ENCODE measurements around the gene PTPRM.

PTPRM gene

DNA sequence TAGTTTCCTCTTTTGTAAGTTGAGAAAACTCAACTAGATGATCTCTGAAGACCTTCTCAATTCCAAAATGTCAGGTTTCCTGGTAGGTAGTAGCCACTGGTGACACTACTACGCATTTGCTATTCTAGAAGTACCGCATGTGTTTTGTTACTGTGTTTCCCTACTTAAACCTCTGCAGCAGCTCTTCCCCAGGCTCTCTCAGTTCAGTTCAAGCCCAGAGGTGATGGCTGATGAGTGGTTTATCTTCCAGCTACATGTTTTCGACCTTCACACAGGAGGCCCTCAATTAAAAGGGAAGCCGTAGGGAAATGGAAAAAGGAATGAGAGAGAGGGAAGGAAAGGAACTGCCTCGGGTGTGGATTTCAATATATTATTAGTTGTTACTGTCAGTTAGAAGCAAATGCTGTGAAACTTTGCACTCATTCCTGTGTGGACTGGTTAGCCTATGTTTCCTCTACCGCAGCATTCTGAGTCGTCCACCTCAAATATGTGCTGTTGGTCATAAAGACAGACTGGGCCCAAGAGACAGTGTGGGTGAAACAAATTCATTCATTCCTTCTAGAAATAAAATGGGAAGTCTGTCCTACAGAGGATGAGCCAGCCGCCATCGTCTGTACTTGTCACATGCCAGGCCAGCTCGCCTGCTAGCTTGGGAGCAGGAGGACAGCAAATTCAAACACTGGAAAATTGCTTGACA is 586.9 kb downstream of the PTPRM start:
- DNase-seq: no peak

DNA sequence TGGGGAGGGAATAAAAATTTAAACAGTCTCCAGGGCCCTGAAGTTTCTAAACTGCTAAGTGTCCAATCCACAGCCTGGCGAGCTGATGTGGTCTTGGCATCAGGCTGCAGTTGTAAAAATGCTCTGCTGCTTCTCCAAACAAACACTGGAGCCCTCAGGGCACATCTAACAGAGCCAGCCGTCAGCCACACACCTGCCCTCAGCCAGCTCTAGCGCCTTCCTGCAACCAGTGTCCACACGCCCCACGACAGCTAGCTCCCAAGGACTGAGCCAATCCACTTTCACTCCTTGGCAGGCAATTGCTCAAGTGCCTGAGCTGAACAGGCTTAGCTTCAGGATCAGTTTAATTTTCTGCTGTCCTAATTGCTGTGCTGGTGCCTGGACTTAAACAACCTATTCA is 595.7 kb downstream of the PTPRM start:
- peak in 3 of 51 donors; percentile 14 to 23 (median 19) for DNase-seq

DNA sequence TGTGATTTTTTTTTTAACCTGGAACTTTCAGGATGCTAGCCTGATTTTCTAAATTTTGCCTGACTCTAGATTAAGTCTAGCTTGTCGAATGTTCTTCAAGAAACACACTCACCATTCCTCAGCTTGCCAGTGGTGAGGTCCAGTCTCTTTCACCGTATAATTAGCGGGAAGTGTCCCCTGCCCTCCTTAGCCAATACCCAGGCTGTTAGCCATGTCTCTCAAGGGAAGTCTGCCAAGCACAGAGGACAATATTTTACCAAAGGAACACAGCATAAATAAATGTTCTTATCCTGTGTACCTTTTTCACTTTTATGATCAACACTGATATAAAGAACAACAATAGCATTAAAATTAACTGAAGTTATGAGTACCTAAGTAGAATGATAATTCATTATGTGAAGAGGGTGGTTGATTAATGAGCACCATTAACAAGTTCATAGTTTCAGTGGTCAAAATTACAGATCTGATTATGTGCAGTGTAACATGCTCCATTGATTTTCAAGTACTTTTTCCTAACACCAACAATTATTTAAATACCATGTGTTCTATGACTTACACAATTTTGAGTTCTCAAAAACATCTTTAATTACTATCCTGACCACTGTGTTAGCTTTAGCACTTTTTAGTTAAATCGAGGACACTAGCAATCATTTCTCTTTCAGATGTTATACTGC is 596.3 kb downstream of the PTPRM start:
- DNase-seq: peak in 4 of 51 donors; percentile 7 to 42 (median 14)

DNA sequence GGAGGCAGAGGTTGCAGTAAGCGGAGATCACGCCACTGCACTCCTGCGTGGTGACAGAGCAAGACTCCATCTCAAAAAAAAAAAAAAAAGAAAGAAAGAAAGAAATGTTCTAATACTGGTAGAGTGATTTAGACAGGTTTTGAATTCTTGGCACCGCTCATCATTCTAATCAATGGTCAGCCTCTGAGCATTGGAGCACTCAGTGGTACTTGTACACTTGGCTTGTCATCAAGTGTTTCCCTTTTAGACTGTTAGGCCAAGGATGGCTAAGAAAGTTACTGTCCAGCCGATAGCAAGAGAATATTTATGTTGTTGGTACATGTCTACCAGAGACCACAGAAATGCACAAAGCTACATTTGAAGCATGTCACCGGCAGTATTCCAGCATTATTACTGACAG is 598.0 kb downstream of the PTPRM start:
- DNase-seq: no peak

DNA sequence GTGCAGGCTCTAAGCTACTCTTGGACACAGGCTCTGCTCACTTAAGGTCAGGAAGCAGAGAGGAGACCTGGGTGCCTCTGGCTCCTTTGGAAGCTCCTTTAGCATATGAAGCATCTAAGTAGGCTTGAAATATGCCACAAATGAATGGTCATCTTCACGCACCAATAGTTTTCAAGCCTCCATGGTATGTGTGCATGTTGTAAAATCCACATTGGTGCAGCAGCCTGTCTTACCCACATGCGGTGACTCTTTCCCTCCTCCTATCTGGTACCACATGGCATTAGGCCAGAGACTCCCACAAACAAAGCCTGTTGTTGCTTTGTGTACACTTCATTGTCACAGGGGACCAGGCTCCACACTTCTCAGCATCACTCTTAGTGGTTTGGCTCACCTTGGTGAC is 599.9 kb downstream of the PTPRM start:
- DNase-seq: no peak

DNA sequence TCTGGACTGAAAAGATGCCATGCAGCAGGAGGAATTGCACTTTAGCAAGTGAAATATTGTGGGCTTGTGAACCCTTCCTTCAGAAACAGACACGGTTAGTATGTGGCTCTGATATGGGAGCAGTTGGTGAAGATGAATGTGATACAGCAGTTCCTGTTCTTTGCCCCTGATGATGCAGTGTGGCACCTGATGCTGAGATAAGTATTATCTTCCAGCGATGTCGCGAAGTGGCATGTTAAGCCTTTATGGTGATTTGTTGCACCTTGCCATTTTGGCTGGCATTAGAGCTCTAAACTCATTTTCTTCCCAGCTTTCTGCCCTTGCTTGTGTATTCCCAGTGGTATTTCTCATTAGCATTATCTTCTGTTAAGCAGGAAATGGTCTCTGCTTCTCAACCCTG is 600.6 kb downstream of the PTPRM start:
- no peak for DNase-seq

- DNase-seq: no peak
Measured at GRCh38 chr18:8169722-8170121, 602.6 kb downstream of the PTPRM start.

- no peak for DNase-seq
Measured at GRCh38 chr18:8174771-8175170, 607.7 kb downstream of the PTPRM start.

DNA sequence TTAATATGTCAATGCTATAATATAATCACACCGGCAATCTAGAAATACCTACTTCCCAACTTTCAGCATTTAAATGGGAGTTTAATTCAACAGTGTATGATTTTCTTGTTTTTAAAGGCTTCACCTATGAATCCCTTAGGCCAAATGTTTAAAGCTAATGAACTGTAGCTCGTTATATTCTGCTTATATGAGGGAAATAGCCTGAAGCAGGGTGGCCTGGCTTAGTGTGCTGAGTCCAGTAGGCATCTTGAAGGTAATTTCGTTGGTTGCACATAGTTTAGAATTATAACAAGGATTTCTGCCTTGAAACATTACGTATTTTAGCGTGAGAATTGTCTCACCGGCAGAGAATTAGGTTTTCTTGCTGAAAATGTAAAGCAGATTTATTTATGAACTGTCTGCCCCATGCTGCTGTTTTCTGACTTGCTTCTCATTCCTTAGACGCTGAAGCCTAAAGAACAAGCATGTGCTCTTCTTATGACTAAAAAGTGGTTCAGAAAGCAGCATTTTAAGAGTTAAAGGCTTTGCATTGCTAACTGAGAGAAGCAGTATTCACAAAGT is 608.5 kb downstream of the PTPRM start:
- no peak for DNase-seq

DNA sequence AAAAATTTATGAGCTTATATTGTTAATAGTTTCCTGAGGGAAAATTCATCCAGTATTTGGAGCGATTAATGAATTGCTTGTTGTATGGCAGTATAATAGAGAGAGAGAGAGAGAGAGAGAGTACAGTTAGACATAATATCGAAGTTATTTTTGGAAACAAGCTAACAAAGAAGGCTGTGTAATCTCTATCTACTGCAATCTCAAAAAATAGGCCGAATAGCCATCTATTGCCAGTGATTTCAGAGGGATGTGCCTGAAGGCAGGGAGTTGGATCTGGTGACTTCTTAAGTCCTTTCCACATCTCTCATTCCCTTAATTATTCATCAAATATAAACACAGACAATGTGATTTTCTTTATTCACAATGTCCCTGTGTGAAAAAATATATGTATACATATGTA is 609.0 kb downstream of the PTPRM start:
- peak in 1 of 51 donors; percentile 32 for DNase-seq

DNA sequence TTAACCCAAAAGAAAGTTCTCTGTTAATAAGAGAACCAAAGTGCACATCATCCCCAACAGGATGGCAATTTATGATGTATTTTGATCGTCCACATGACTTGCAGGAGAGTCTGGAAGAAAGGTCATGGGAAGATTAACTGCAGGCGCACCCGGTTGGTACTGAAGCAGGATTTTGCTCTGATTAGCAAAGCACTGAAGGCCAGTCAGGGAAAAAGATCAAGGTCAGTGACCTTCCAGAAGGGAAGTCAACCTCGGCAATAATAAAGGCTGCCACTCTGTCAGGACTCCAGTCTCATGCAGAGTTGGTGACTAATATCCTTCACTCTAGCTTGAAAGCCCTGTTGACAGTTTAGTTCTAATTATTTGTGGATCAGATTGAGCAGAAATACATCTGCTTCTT is 609.4 kb downstream of the PTPRM start:
- DNase-seq: no peak

GRCh38 chr18:8177330-8178016 is 610.4 kb downstream of the PTPRM start:
- DNase-seq: peak in 1 of 51 donors; percentile 5

DNA sequence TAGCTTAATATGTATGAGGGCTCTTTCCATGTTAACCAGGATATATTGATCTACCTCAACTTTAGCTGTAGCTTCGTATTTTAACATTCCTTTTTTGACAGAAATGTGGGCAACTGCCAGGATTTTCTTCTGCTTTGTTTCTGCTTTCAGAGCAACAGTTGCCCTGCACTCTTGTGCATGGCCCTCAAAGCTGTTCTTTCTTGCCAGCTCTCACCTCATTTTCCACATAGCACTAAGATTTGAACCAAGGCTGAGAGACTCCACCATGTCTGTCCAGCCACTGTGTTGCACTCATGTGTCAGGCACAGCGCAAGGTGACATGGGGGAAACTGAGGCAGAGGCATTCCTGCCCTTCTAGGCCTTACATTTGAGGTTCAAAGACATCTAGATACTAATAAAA is 619.3 kb downstream of the PTPRM start:
- DNase-seq: no peak

DNA sequence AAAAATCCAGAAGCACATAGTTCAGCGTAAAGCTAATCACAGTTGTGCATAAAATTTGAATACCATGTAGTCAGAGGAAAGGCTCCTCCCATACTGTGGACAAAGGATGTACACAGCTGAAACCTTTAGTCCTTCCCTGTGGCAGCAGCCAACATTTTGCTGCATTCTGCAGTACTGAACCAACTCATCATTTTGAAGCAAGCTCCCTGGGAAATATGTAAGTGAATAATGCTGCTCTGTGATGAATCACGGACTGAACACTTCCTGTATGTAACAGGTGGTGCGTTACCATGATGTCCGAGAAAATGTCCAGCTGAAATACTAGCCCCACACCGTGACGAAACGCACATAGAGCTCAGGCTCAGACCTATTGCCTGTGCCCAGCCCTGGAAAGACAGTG is 621.1 kb downstream of the PTPRM start:
- no peak for DNase-seq

DNA sequence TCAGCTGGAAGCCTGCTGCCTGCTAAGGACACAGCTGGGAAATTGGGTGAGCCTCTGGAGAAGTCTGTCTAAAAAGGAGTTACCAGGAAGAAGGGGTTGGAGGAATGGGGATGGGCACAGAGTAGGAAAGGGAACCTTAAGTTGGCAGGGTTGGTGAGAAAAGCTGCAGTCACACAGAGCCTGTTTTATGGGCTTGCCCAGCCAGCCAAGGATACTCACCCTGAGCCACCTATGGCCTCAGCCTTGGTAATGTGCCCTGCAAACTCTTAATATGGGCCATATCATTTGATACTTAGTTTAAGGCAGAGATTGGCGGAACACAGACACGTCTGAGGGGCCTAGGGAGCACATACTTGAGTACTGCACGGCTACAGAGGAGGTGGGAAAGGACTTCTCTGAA is 623.9 kb downstream of the PTPRM start:
- no peak for DNase-seq

DNA sequence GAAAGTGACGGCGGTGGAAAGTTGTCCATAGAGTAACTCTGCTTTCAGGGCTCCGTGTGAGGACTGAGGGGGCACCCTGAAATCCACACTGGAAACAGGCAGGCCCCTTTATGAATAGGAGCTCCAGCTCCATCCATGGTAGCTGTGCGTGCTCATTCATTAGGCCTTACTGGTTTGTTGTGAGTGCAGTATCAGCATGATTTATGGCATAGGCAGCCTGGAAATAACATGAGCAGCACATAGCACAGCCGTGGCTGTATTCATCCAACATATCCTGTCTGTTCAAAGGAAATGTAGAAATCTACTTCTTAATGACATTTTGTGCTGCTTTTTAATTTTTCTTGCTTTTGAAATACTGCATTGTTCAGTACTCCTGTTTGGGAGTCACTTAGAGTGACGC is 627.3 kb downstream of the PTPRM start:
- DNase-seq: no peak

GRCh38 chr18:8196238-8196637 is 629.1 kb downstream of the PTPRM start:
- no peak for DNase-seq

- DNase-seq: no peak
Measured at GRCh38 chr18:8197499-8197898, 630.4 kb downstream of the PTPRM start.

DNA sequence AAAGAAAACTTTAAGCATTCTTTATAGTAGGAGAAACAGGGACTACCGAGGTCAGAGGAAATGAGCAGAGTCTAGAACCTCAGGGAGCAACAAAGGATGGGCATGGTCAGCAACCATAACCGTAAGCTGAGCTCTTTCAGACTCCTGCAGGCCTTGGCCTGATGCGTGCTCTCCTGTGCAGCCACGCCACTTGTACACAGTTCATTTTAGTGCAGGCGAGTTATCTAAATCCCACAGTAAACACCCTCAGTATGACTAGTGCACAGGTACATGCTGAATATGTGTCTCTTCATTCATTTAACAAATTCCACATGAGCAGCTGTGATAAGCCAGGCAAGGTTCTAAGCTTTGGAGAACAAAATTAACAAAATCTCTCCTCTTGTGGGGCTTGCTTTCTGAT is 640.9 kb downstream of the PTPRM start:
- no peak for DNase-seq

DNA sequence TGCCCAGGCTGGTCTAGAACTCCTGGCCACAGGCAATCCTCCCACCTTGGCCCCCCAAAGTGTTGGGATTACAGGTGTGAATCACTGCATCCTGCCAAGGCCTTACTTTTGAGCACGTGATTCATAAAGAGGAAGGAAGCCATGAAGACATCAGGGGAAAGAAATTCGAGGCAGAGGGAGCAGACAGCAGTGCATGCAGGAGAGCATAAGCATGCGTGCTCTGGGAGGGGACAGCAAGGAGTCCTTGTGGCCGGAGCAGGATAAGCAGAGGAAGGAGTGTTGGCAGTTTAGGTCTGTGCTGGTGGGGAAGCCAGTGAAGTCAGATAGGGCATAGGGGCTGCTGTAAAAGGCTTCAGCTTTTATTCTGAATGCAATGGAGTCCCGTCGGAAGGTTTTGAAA is 641.6 kb downstream of the PTPRM start:
- DNase-seq: no peak

DNA sequence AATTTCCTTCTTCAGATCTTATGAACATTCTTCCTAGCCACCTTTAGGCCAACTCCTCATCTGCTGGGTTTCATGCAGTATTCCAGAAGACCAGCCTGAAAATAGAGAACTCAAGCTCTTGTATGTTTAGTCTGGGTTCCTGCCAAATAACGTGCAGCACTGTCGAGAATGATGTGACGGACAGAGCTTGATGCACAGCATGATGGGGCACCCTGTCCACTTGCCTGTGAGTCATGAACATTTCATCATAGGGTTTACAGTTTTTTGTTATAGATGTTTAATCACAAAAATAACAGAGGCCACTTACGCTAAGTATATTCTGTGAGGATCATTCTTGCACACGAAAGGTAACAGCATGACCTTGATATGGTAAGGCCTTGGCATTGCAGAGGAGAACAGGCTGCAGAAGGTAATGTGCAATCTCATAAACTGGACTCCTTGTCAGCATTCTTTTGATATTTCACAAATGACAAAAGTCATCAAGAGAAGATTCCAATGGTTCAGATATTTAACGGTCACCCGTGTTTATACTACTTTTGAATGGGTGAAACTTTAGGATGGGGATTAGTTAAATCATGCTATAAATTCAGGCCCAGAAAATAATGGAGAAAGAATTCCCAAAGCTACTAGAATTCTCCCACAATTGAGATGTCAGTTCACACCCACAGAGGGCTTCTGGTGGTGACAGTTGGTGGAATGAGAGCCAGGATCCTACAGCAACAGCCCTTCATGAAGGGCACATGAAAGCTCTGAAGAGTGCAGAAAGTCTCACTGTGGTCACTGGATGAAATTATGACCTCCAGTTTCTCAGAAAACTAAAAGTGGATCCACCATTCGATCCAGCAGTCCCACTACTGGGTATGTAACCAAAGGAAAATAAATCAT is 646.0 kb downstream of the PTPRM start:
- no peak for DNase-seq

GRCh38 chr18:8215741-8216140 is 648.6 kb downstream of the PTPRM start:
- DNase-seq: no peak

Data from hypothalamus (tissue), 51 donors.